HG03064 (cell line): ENCODE measurements around the gene PABPC3.

Experiments
- ATAC-seq: cut with Tn5 transposase; IDR thresholded peaks from one replicate; pipeline ENCODE4 v1.9.1; 2021; ENCODE audit warnings: low read depth; ENCODE audit not compliant: unreplicated experiment

The PABPC3 gene

DNA sequence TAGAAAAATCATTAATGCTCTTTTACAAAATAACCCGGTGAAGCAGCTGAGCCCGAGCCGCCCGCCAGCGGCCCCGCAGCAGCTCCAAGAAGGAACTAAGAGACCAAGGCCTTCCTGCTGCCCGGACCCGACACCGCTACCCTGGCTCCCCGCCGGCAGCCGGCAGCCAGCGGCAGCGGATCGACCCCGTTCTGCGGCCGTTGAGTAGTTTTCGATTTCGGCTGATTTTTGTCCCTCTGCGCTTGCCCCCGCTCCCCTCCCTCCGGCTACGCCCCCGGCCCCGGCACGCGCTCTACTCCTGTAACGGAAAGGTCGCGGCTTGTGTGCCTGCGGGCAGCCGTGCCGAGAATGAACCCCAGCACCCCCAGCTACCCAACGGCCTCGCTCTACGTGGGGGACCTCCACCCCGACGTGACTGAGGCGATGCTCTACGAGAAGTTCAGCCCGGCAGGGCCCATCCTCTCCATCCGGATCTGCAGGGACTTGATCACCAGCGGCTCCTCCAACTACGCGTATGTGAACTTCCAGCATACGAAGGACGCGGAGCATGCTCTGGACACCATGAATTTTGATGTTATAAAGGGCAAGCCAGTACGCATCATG, at the start of gene PABPC3:
PABPC3 (plus strand) TSS at position 286 of the 603 bp plus-strand sequence; CDS start at position 349, 63 bp downstream.
- ATAC-seq, result no peak

DNA sequence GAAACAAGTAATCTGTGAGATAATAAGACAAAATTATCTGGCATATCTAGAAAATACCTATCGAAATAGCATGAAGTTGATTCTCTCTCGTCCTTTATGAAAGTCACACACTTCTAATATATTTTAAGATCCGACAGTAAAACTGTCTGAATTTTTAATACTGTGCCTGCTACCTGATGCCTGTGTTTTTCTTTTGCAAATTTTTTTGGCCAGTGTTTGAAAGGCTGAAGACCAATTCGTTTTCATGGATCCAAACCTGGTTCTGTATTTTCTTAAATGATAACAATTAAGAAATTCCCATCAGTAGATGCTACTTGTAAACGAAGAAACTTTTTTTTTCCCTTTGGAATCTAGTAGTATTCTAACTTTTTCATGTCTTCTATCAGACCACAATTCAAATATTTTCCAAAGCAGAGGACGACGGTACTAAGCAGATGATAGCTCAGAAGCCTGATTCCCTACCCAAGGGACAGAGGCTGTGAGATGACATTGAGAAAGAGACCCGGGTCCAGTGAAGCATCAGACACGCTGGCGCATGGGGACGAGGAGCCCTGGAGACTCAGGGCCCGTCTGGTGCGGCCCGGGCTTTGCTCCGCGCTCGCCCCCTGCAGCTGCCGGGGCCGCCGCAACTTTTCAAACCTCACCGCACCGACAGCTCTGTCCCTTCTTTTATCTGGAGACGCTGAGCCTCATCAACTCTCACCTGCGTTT, 49.5 kb upstream of the PABPC3 start:
- no peak for ATAC-seq

DNA sequence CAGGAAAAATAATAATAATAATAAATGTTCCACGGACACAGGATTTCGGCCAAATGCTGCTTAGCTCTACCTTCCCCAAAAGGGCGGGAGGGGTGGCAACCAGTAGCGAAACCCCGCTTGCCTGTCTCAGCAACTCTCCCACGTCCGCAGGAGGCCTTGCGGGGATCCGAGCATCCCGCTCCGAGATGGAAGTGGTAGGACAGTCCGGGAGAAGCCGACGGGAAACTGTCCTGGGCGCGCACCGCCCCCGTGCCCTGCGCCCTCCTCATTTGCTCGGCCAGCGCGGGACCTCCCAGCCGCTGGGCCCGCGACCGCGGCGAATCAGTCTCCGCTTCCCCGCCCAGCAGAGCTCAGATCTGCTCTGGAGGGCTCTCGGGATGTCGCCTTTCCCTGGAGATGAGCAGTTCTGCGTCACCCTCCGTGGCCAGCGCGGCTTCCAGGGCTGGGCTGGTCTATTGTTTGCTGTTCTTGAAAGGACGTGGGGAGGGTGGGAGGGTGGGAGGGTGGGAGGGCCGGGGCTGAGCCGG, 48.9 kb upstream of the PABPC3 start:
- no peak for ATAC-seq

DNA sequence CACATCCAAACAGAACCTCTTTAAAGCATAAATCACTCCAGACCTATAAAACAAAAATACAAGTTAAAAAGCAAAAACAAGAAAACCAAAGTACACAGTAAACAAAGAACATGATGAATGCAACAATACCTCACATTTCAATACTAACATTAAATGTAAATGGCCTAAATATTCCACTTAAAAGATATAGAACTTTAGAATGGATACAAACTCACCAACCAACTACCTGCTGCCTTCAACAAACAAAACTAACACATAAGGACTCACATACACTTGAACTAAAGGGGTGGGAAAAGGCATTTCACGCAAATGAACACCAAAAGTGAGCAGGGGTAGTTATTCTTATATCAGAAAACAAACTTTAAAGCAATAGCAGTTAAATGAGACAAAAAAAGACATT, 44.9 kb upstream of the PABPC3 start:
- ATAC-seq, result no peak

DNA sequence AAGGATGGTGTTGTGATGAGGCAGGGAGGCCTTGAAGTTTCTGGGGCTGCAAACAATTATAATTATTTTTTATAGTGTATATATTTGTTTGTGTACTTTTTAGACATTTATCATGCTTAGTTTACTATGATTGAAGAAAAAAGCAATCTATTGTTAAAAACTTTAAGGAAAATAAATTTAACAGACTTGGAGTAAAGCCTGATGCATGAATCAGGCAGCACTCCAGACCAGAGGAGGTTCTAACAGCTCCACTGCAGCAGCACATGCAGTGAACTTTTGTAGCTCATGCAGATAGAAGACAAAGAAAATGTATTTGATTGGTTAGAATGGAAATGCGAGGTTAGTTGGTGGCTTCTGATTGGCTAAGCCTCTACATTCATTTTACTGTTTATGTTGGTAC, 36.8 kb upstream of the PABPC3 start:
- no peak for ATAC-seq

DNA sequence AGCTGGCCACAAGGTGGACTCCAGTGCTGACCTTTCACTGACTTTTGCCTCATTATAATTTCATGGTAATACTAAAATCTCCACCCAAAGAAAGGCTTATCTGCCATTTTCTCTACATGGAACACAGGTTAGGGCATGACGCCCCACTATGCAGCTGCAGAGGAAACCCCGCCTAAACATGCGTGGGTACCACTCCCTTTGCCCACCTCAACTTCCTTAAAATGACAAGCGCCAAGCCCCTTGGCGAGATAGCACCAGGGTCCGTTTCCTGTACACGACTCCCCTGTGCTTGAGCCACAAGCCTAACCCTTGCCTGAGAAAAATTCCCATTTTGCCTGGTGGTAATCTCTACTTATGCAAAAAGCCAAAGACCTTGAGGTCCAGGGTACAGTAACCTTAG, 36.0 kb upstream of the PABPC3 start:
- ATAC-seq, result no peak

DNA sequence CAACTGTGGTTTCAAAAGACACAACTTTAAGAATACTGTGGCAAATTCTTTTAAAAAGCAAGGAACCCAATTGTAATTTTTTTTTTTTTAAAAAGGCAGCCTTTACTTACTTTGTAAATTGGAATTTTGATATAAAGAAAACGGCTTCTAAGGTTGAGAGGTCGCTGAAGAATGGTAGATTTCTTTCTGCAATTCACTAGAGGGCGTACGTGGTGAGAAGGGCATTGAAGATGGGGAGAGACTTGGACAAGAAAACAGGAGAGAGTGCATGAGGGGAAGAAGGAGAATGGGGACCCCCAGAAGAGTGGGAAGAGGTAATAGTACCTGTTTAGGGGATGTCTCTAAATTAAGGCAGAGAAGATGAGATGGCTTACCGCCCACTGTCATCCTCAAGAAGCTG, 33.5 kb upstream of the PABPC3 start:
- ATAC-seq, result no peak

DNA sequence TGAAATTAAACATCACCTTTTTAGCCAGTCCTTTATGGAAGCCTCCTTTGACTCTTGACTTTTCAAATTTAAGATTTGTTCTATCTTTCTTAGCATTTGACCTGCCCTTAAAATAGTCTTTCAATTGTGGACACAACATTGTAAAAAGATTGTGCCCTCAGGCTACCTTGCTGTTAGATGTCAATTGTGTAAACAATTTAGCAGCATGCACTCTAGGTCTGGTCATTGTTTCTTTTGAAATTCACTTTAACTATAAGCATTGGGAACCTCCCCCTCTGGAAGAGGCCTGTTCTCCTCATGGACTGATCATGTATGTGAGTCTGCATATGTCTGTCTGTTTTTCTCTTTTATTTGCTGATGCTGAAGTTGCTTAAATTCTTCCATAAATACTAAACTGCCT, 31.5 kb upstream of the PABPC3 start:
- ATAC-seq, result no peak

DNA sequence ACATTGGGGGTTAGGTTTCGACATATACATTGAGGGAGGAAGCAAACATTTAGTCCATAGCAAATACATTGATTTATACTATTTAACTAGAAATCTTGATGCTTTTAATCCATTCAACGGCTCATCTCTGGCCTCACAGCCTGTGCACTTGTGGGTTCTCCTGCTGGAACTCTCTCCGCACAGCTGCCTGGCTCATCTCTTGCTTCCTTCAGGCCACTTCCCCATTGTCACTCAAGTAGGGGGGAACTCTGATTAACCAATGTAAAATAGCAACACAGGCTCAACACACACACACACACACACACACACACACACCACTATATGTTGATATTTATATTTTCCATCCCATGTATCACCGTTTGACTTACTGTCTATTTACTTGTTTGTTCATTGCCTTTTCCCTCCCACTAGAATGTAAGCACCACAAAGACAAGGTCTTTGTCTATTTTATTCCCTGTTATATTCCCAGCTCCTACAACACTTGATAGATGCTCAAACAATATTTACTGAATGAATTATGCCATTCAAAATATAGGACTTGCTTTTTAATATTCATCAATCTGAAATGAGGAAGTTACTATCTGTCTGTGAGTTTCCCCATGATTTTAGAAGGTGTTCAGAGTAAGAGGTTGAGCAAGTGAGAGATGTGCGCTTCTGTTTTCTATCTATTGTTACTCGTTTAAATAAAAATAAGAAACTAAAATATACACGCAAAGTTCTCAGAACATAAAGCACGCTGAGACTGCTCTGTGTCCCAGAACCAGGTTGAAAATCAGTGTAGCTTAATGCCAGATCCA, 29.8 kb upstream of the PABPC3 start:
- ATAC-seq, result no peak

DNA sequence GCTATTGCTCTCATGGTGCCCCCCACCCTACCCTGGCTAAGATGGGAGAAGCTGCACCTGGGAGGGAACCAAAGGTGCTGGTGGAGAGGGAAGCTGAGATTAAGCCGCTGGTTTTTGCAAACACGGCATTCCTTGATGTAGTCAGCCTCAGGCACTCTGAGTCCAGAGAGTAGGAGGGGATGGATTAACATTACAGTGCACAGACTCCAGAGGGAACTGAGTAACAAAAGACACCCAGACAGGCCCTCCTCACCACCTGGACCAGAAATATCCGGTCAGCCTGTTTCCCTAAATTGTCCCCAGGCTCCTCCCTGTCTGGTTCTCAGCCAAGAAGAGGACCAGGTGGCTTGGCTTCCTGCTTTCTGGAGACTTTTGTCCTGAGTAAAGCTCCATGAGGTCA, 28.9 kb upstream of the PABPC3 start:
- no peak for ATAC-seq

DNA sequence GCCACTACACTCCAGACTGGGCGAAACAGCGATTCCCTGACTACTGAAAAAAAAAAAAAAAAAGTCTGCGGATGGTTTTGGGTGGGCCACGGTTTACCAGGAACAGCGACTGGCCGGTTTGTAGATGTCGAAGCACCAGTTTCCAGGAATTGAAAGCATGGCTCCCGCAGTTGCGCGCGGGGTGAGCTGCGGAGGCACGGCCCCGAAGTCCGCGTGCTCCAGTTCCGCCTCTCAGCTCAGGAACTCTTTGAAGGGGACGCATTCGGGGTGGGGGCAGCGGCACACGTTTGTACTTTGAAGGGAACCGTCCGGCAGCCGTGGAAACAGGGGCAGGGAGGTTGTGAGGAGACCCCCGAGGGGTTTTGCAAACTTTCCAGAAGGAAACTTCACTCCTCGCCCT, 27.1 kb upstream of the PABPC3 start:
- ATAC-seq, result no peak

DNA sequence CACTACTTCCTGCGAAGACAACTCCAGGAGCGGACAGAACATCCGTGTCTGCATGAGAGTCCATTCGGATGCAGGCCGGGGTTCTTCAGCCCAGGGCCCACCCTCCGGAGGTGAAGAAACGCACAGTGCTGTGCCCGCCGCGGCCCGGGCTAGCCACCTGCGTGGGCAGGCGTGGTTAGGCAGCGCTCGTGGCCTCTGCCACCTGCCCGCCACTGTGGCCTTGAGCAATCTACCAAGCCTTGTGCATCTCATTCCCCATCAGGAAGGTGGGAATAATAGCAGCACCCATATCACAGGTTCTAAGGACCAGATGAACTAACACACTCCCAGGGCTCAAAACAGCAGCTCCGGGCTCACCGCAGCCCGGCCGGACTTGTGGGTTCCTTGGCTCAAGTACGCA, 26.7 kb upstream of the PABPC3 start:
- ATAC-seq, result no peak

DNA sequence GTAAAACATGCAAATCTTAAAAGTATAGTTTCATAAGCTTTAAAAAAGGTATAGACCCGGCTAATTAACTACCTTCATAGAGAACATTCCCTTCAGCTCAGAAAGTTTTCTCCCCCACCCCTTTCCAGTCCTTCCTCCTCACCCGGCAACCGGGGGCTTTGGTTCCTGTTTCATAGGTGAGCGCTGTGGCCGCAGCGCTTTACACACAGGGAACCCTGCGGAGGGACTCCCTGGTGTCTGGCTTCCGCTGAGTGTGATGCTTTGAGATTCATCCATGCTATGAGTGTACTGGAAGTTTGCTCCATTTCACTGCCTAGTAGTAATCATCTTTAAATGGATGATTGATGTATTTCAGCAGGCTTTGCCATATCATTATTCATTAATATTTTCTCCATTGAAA, 26.0 kb upstream of the PABPC3 start:
- ATAC-seq, result no peak

DNA sequence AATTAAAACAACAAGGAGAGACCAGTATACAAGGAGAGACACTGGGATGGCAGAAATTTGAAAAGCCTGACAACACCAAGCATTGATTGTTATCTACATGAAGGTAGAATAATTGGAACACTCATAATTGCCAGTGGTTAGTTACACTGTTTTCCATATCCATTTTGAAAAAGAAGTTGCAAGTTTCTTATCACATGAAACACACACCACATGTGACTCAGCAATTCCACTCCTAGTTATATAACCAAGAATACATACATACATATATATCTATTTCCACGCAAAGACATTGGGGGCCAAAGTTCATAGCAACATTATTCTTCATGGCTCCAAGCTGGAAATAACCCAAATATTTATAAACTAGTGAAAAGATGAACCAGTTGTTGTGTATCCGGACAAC, 15.2 kb upstream of the PABPC3 start:
- no peak for ATAC-seq

DNA sequence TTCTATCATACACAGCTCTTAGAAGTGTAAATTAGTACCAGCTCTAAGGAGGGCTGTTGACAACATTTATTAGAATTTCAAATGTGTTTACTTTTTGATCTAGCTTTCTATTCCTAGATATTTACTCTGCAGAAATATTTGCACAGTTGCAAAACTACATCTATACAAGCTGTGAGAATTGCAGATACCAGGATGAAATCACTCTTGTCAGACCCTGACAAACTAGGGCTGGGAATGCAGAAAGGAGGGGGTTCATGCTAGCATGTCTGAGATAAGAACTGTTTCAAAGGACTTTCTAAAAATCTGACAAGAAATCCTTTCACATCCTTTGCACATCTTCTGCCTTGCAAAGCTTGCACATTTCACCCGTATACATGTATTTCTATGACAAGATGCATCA, 11.8 kb upstream of the PABPC3 start:
- ATAC-seq, result no peak

DNA sequence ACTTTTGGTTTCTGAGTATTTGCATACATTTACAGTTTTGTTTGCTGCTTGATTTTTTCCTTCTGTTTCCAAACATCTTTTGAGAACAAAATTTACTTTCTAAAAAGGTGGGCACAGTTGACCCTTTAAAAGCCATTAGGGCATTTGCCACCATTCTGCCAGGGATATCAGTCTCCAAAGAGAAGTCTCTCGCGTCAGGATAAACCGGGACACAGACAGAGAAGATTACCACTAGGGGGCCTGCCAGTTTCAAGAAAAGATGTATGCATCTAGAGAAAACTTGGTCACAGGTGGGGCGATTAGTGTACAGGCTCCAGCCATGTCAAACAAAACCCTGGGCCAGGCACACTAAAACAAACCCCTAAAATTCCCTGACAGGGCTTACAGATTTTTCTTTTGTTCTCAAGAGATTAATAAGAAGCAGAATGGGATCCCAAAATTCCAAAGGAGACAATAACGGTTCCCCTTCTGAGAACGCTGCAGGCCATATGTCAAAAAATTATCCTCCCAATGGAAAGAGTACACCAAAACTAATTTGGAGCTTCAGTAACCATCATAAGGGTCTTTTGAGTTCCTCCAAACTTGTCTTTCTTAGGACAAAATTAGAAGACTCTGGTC, 10.7 kb upstream of the PABPC3 start:
- no peak for ATAC-seq

DNA sequence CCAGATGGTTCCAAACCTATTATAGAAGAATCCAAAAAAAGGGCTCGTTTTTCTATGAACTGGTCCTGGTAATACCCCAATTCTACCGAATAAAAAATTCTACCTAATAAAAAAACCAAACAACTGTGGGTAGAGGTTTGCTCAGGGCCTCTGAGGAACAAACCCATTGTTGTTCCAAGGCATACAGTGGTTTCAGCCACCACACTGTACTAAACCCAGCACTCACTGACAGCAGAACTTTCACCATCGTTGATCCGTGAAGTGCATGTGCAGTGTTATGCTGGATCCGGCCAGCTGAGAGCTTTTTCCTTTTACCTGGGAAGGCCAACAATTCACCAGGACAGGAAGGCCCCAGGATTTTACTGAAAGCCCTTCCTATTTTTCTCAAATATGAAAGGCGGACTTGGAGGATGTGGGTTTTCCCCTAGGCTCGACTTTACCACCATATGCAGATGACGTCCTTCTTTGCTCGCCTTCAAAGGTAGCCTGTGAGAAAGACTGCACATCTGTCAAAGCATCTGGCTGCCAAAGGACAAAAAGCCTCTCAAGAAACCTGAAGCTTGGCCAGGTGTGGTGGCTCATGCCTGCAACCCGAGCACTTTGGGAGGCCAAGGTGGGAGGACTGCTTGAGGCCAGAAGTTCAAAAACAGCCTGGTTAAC, 7.2 kb upstream of the PABPC3 start:
- no peak for ATAC-seq

DNA sequence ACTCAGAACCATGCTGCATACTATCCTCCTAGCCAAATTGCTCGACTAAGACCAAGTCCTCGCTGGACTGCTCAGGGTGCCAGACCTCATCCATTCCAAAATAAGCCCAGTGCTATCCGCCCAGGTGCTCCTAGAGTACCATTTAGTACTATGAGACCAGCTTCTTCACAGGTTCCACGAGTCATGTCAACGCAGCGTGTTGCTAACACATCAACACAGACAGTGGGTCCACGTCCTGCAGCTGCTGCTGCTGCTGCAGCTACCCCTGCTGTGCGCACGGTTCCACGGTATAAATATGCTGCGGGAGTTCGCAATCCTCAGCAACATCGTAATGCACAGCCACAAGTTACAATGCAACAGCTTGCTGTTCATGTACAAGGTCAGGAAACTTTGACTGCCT, 1.5 kb downstream of the PABPC3 start:
- no peak for ATAC-seq

DNA sequence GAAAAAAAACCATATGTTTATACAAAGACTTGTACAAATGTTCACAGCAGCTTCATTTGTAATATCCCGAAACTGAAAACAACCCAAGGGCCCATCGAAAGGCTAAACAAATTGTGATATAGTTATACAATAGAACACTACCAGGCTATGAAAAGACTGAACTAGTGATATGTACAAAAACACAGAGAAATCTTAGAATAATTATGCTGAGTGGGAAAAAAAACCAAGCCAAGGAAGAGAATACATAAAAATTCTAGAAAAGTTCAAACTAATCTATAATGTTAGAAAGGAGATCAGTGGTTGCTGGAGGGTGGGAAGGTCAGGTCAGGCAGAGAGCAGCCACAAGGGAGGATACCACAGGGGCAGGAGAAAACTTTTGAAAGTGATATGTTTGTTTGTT, 7.8 kb downstream of the PABPC3 start:
- ATAC-seq, result no peak

DNA sequence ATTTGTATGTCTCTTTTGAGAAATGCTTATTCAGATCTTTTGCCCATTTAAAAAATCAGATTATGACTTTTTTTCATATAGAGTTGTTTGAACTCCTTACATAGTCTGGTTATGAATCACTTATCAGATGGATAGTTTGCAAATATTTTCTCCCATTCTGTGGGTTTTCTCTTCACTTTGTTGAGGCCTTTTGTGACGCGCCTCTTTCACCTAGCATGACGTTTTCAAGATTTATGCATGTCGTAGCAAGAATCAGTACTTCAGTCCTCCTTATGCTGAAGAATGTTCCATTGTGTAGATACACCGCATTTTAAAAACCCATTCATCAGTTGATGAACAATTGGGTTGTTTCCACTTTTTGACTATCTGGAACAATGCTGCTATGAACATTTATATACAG, 13.4 kb downstream of the PABPC3 start:
- ATAC-seq, result no peak
